Measurements from ENCODE around the gene TMPRSS4. TPM values are rescaled to one million over a fixed set of nuclear protein-coding genes. Genes with fewer than 3 reads are reported as not detected.

The TMPRSS4 gene
- polyA plus RNA-seq, 3 donors: not detected

- H3K36me3 ChIP-seq (replicated peaks in 1 of 2; ENCODE audit: control insufficient read depth in 1 of 2, insufficient read depth in 2 of 2, low read length in 2 of 2): no peaks in the 10 kb centered on the region
- DNase-seq: no peak
- no peak overlapping the region for H3K9ac ChIP-seq (ENCODE audit: insufficient read depth, low read length, poor library complexity, severe bottlenecking)
- H3K27ac ChIP-seq (ENCODE audit: low read depth in 1 of 2, low read length in 2 of 2): no peak overlapping the region
- H3K79me2 ChIP-seq (ENCODE audit: insufficient read depth, low read length): no peaks in the 10 kb centered on the region
- Mint-ChIP-seq H3K36me3 (no peaks in the 10 kb centered on the region), H3K4me3 (no peak overlapping the region), H3K27ac (no peak overlapping the region), H3K27me3 (ENCODE audit: low read depth in 3 of 3) (peaks cover 0 to 4% (median 2%) of the 10 kb centered on the region in 3 donors), H3K9me3 (peaks cover 0 to 4% (median 0%) of the 10 kb centered on the region in 7 donors), H3K4me1 (peaks cover 5% of the 10 kb centered on the region)
- 97% methylated on average over 4 of the region's 10 CpGs for WGBS (ENCODE audit: insufficient coverage)
- H4K20me1 ChIP-seq (ENCODE audit: insufficient read depth, low read length): no peaks in the 10 kb centered on the region
- H2AFZ ChIP-seq (ENCODE audit: insufficient read depth, low read depth, low read length, poor library complexity, severe bottlenecking): no peak overlapping the region
- H3K27me3 ChIP-seq (ENCODE audit: control insufficient read depth in 2 of 2, insufficient read depth in 2 of 2, low read length in 2 of 2): no peaks in the 10 kb centered on the region
- intact Hi-C loops (cut with micrococcal nuclease): no loop called here
- no peak overlapping the region for H3K4me3 ChIP-seq (replicated peaks in 1 of 3; ENCODE audit: low read depth in 2 of 3, low read length in 3 of 3)
- H3K9me3 ChIP-seq (replicated peaks in 1 of 2; ENCODE audit: control insufficient read depth in 1 of 2, insufficient read depth in 1 of 2, low read length in 2 of 2): no peaks in the 10 kb centered on the region
- TF ChIP-seq CTCF (IDR thresholded peaks at IDR 0.05): no peak
- no peak overlapping the region for H3K4me2 ChIP-seq (replicated peaks; ENCODE audit: extremely low read depth, low read length, poor library complexity, severe bottlenecking)
- H3K4me1 ChIP-seq (ENCODE audit: control insufficient read depth in 1 of 2, insufficient read depth in 2 of 2, low read length in 2 of 2): peaks cover 3 to 4% of the 10 kb centered on the region in 2 donors
Observed at GRCh38 chr11:118068945-118069612, 7.8 kb upstream of the TMPRSS4 start.

GRCh38 chr11:118071416-118072030, 5.4 kb upstream of the TMPRSS4 start:
- Histone ChIP-seq H4K20me1 (ENCODE audit: insufficient read depth, low read length) (no peaks in the 10 kb centered on the region), H3K9me3 (replicated peaks in 1 of 2; ENCODE audit: control insufficient read depth in 1 of 2, insufficient read depth in 1 of 2, low read length in 2 of 2) (no peaks in the 10 kb centered on the region), H3K79me2 (ENCODE audit: insufficient read depth, low read length) (no peaks in the 10 kb centered on the region), H3K4me3 (replicated peaks in 1 of 3; ENCODE audit: low read depth in 2 of 3, low read length in 3 of 3) (no peak overlapping the region), H3K36me3 (replicated peaks in 1 of 2; ENCODE audit: control insufficient read depth in 1 of 2, insufficient read depth in 2 of 2, low read length in 2 of 2) (no peaks in the 10 kb centered on the region), H3K4me2 (replicated peaks; ENCODE audit: extremely low read depth, low read length, poor library complexity, severe bottlenecking) (no peak overlapping the region), H3K4me1 (ENCODE audit: control insufficient read depth in 1 of 2, insufficient read depth in 2 of 2, low read length in 2 of 2) (peaks cover 8% of the 10 kb centered on the region in 2 donors), H3K27ac (ENCODE audit: low read depth in 1 of 2, low read length in 2 of 2) (no peak overlapping the region), H3K27me3 (ENCODE audit: control insufficient read depth in 2 of 2, insufficient read depth in 2 of 2, low read length in 2 of 2) (no peaks in the 10 kb centered on the region), H2AFZ (ENCODE audit: insufficient read depth, low read depth, low read length, poor library complexity, severe bottlenecking) (no peak overlapping the region), H3K9ac (ENCODE audit: insufficient read depth, low read length, poor library complexity, severe bottlenecking) (no peak overlapping the region)
- peaks cover 0 to 4% (median 0%) of the 10 kb centered on the region in 7 donors for H3K9me3 Mint-ChIP-seq
- no peak for TF ChIP-seq CTCF (IDR thresholded peaks at IDR 0.05)
- DNase-seq: no peak
- peaks cover 10% of the 10 kb centered on the region for H3K4me1 Mint-ChIP-seq
- H3K27me3 Mint-ChIP-seq (ENCODE audit: low read depth in 3 of 3): peaks cover 2 to 4% (median 4%) of the 10 kb centered on the region in 3 donors
- intact Hi-C loops (cut with micrococcal nuclease): no loop called here
- H3K27ac Mint-ChIP-seq: no peak overlapping the region
- no peak overlapping the region for H3K4me3 Mint-ChIP-seq
- no peaks in the 10 kb centered on the region for H3K36me3 Mint-ChIP-seq
- WGBS (ENCODE audit: insufficient coverage): 90% methylated on average over 1 of the region's 3 CpGs

Measured in CD14-positive monocyte (primary cell).